ENCODE measurements around the gene TPT1. TPM values are rescaled to one million over a fixed set of nuclear protein-coding genes. Genes with fewer than 3 reads are reported as not detected.

The TPT1 gene
- total and polyA plus RNA-seq, 2 of the 13 experiments (the other 11 are each of a cell fraction or from before 2014, with no cell fraction given) = 2,953 to 3,594 TPM

DNA sequence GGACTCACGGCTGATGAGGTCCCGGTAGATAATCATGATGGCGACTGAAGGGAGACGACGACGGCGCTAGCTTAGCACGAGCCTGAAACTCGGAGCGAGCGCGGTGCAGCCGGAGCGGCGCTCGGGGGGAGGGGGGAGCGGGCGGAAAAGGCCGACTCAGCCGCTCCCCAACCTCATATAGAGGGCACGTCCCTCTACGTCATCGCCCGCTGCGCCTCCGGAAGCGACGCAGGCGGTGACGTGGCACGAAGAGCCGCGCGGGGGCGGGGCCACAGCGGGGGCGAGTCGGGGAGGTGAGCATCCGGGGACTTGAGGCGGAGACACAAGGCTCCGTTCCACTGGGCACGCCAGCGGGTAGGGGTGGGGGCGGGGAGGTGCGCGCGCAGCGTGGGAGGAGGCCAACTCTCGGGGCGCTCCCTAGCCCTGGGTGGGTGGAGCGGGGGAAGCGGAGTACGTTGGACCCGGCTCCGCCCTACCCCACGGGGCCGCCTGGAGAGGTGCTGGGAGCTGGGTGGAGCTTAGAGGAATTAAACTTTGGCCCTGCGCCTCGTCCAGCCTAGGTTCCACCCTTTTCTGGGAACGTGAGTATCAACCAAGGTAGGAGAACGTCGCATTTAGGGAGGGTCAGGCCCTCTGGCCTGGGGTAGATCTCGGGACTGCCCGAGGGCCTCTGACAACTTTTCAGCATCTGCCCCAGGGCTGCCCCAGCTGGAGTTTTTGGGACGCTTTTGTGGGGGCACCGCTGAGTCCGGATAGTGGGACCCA is at the start of gene TPT1 (continued):
- TF ChIP-seq, protein P1, sequence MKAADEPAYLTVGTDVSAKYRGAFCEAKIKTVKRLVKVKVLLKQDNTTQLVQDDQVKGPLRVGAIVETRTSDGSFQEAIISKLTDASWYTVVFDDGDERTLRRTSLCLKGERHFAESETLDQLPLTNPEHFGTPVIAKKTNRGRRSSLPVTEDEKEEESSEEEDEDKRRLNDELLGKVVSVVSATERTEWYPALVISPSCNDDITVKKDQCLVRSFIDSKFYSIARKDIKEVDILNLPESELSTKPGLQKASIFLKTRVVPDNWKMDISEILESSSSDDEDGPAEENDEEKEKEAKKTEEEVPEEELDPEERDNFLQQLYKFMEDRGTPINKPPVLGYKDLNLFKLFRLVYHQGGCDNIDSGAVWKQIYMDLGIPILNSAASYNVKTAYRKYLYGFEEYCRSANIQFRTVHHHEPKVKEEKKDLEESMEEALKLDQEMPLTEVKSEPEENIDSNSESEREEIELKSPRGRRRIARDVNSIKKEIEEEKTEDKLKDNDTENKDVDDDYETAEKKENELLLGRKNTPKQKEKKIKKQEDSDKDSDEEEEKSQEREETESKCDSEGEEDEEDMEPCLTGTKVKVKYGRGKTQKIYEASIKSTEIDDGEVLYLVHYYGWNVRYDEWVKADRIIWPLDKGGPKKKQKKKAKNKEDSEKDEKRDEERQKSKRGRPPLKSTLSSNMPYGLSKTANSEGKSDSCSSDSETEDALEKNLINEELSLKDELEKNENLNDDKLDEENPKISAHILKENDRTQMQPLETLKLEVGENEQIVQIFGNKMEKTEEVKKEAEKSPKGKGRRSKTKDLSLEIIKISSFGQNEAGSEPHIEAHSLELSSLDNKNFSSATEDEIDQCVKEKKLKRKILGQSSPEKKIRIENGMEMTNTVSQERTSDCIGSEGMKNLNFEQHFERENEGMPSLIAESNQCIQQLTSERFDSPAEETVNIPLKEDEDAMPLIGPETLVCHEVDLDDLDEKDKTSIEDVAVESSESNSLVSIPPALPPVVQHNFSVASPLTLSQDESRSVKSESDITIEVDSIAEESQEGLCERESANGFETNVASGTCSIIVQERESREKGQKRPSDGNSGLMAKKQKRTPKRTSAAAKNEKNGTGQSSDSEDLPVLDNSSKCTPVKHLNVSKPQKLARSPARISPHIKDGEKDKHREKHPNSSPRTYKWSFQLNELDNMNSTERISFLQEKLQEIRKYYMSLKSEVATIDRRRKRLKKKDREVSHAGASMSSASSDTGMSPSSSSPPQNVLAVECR (CRISPR knock-in tag; IDR thresholded peaks at IDR 0.05; ENCODE audit: borderline replicate concordance) = peak; percentile 76; the same call in 1 of the 2 replicates
- TF ChIP-seq TBX2 (CRISPR knock-in tag; IDR thresholded peaks at IDR 0.05; ENCODE audit: borderline replicate concordance) (peak; percentile 36), ZNF747 (CRISPR knock-in tag; IDR thresholded peaks at IDR 0.05; ENCODE audit: borderline replicate concordance) (peak; percentile 68; the same call in 1 of the 2 replicates), HNF4G (IDR thresholded peaks at IDR 0.05; ENCODE audit: borderline replicate concordance, low read depth, low read length) (peak; percentile 81; the same call in 1 of the 2 replicates), HNF4G (CRISPR knock-in tag; IDR thresholded peaks at IDR 0.05; ENCODE audit: borderline replicate concordance, low read depth) (peak; percentile 16; the same call in 1 of the 2 replicates), SP5 (CRISPR knock-in tag; IDR thresholded peaks at IDR 0.05; ENCODE audit: borderline replicate concordance, low read depth) (peak; percentile 88), ZNF326 (CRISPR knock-in tag; IDR thresholded peaks at IDR 0.05; ENCODE audit: borderline replicate concordance) (no peak), ELF1 (CRISPR knock-in tag; IDR thresholded peaks at IDR 0.05) (peak; percentile 80), TBX3 (IDR thresholded peaks at IDR 0.05; ENCODE audit: borderline replicate concordance) (peak; percentile 42; the same call in 1 of the 2 replicates), PAWR (CRISPR knock-in tag; IDR thresholded peaks at IDR 0.05; ENCODE audit: borderline replicate concordance) (0 out of 2 replicates have a peak, but pooled peaks have one; percentile 50), ZNF782 (CRISPR knock-in tag; IDR thresholded peaks at IDR 0.05; ENCODE audit: borderline replicate concordance) (no peak), ZNF350 (CRISPR knock-in tag; IDR thresholded peaks at IDR 0.05; ENCODE audit: borderline replicate concordance, low read depth) (peak; percentile 72), ZNF572 (CRISPR knock-in tag; IDR thresholded peaks at IDR 0.05) (peak; percentile 69; the same call in 1 of the 2 replicates), CBX5 (CRISPR knock-in tag; IDR thresholded peaks at IDR 0.05; ENCODE audit: borderline replicate concordance) (peak; percentile 23; the same call in 1 of the 2 replicates), WIZ (CRISPR knock-in tag; IDR thresholded peaks at IDR 0.05) (0 out of 2 replicates have a peak, but pooled peaks have one; percentile 49), PRPF4 (IDR thresholded peaks at IDR 0.05; ENCODE audit: low read depth, low read length, poor library complexity, severe bottlenecking) (no peak), ZNF737 (CRISPR knock-in tag; IDR thresholded peaks at IDR 0.05; ENCODE audit: borderline replicate concordance) (no peak), SOX6 (IDR thresholded peaks at IDR 0.05) (no peak), SOX6 (CRISPR knock-in tag; IDR thresholded peaks at IDR 0.05) (peak; percentile 62), DR1 (CRISPR knock-in tag; IDR thresholded peaks at IDR 0.05) (peak; percentile 98), POLR2AphosphoS2 (IDR thresholded peaks at IDR 0.05; ENCODE audit: low read depth, low read length) (peak; percentile 92)
- TF ChIP-seq, protein P2, sequence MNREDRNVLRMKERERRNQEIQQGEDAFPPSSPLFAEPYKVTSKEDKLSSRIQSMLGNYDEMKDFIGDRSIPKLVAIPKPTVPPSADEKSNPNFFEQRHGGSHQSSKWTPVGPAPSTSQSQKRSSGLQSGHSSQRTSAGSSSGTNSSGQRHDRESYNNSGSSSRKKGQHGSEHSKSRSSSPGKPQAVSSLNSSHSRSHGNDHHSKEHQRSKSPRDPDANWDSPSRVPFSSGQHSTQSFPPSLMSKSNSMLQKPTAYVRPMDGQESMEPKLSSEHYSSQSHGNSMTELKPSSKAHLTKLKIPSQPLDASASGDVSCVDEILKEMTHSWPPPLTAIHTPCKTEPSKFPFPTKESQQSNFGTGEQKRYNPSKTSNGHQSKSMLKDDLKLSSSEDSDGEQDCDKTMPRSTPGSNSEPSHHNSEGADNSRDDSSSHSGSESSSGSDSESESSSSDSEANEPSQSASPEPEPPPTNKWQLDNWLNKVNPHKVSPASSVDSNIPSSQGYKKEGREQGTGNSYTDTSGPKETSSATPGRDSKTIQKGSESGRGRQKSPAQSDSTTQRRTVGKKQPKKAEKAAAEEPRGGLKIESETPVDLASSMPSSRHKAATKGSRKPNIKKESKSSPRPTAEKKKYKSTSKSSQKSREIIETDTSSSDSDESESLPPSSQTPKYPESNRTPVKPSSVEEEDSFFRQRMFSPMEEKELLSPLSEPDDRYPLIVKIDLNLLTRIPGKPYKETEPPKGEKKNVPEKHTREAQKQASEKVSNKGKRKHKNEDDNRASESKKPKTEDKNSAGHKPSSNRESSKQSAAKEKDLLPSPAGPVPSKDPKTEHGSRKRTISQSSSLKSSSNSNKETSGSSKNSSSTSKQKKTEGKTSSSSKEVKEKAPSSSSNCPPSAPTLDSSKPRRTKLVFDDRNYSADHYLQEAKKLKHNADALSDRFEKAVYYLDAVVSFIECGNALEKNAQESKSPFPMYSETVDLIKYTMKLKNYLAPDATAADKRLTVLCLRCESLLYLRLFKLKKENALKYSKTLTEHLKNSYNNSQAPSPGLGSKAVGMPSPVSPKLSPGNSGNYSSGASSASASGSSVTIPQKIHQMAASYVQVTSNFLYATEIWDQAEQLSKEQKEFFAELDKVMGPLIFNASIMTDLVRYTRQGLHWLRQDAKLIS (CRISPR knock-in tag; IDR thresholded peaks at IDR 0.05) = 0 out of 2 replicates have a peak, but pooled peaks have one; percentile 66

Data from HepG2 (cell line).